Left hindlimb (tissue), 1 donor: Measurements from ENCODE around the gene RAP1A.
"Not testable (repeated sequence)": the region's sequence is repeated elsewhere in the genome, so short reads cannot be mapped to it uniquely, and the experiment has no call there.

Experiments
- DNase-seq: peaks from one replicate; pipeline ENCODE4 v3.0.0-alpha.2; 2018

Gene RAP1A

DNA sequence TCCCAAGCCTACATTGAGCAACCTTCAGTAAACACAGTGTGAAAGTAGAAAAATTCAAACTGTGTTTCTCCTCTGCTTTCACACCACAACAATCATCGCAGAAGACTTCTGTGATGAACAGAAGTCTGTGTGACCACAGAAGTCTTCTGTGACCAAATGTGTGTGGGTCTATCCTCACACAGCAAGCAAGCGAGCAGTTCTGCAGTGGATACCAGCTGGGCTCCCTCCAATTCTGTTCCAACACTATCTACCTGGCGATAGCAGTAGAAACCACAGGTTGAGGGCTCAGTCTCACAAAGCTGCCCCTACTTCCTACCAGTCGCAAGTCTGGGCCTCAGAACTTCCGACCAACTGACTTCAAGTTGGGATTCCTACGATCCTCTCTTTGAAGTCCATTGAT is 21.0 kb upstream of the RAP1A start:
- DNase-seq: no peak

GRCh38 chr1:111599781-111600693 is 19.6 kb upstream of the RAP1A start:
- no peak for DNase-seq

DNA sequence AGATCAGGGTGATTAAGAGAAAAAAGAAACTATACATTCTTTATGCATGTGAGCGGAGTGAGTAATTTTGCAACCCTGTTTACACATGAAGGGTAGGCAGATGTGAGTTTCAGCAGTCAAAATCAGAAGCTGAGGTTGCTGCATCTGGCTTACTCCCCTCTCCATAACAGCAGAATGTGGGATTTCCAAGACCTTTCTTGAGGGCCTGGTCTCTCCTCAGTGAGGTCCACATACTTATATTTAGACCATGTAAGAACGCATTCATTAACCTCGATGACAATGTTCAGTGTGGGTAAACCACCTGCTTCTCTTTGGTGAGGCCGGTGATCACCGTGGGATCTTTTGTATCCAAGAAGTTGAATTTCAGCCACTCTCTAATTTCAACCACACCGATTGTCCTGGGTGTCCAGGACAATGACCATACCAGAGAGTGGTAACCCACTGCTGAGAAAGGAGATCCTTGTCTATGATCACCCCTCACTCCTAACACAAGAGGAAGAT is 18.7 kb upstream of the RAP1A start:
- no peak for DNase-seq

DNA sequence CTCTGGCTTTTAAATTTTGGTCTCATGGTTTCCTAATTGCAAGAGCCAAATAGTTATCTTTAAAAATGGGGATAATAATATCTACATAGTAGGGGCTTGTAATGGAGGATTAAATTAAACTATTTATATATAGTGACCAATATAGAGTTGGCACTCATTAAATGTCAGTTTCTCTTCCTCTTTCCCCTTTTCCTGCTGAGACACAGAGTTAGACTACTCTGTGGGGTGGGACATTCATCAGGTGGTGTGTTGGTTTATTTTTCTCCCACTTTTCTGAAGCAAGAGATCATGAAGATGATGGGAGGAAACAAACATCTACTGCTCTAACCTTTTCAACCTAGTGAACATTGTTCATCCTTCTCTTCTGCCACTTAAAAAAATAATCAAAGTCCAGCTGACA is 17.3 kb upstream of the RAP1A start:
- no peak for DNase-seq

- DNase-seq: no peak
Measured at GRCh38 chr1:111602974-111603373, 16.6 kb upstream of the RAP1A start.

- no peak for DNase-seq
Measured at GRCh38 chr1:111603979-111604378, 15.6 kb upstream of the RAP1A start.

GRCh38 chr1:111604931-111605330 is 14.7 kb upstream of the RAP1A start:
- DNase-seq: no peak

GRCh38 chr1:111605576-111605975 is 14.0 kb upstream of the RAP1A start:
- DNase-seq: no peak

DNA sequence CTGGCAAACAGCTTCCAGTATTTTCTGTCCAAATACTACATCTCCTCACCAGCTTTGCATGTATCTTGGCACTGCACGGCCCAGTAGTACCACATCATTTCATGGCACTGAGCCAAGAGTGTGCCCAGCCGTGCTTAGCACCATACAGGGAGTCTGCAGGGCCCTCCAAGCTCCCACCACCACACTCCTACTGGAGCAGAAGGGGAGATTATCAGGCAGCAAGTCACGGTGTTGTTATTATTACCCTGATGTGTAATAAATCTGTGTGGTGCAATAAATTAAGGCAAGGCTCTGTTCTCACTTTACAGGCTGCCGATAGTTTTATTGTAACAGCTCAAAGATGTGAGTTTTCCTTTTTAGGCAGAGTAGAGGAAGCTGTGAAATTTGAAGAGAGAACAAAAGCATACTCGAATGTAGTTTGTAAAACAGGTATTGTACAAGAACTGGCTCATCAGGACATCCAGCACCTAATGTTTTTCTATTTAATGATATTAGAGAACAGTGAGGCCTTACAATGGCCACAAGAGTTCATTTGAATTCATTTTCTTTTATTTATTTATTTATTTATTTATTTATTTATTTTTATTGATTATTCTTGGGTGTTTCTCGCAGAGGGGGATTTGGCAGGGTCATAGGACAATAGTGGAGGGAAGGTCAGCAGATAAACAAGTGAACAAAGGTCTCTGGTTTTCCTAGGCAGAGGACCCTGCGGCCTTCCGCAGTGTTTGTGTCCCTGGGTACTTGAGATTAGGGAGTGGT is 13.0 kb upstream of the RAP1A start:
- DNase-seq: not testable (repeated sequence)

DNA sequence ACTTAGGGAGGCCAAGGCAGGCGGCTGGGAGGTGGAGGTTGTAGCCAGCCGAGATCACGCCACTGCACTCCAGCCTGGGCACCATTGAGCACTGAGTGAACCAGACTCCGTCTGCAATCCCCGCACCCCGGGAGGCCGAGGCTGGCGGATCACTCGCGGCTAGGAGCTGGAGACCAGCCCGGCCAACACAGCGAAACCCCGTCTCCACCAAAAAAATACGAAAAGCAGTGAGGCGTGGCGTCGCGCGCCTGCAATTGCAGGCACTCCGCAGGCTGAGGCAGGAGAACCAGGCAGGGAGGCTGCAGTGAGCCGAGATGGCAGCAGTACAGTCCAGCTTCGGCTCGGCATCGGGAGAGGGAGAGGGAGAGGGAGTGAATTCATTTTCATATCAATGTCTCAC is 11.1 kb upstream of the RAP1A start:
- DNase-seq: not testable (repeated sequence)

DNA sequence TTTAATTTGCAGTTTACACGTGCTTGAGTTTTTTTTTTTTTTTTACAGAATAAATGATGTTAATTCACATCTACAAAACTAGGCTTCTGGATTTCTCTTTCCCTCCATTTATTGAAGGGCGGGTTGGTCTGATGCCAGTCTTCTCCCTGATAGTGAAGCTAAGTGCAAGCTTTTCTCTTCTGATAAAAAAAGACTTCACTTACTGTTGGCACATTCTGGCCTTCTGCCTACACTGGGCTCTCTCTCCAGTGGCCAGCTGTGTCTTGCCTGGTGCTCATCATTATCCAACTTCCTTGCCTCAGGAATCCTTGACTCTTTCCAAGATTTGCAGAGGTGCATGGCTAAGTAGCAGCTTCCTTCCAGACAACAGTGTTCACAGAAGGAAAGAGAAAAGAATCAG is 7.6 kb upstream of the RAP1A start:
- no peak for DNase-seq

GRCh38 chr1:111615870-111616715 is 3.5 kb upstream of the RAP1A start:
- no peak for DNase-seq

DNA sequence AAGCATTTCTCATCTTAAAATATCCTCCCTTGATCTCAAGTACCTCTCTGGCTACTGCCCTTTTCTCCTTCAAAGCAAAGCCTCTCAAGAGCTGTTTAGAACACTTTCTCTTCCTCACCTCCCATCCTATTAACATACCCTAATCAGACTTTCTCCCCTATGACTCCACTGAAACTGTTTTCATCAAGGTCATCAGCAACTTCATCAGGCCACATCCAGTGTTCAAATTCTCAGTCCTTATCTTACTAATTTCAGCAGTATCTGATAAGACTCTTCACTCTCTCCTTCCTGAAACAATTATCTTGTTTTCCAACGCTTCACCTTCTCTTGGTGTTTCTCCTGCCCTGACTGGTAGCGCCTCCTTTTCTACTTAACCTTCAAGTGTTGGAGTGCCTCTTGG is 1.5 kb upstream of the RAP1A start:
- no peak for DNase-seq

DNA sequence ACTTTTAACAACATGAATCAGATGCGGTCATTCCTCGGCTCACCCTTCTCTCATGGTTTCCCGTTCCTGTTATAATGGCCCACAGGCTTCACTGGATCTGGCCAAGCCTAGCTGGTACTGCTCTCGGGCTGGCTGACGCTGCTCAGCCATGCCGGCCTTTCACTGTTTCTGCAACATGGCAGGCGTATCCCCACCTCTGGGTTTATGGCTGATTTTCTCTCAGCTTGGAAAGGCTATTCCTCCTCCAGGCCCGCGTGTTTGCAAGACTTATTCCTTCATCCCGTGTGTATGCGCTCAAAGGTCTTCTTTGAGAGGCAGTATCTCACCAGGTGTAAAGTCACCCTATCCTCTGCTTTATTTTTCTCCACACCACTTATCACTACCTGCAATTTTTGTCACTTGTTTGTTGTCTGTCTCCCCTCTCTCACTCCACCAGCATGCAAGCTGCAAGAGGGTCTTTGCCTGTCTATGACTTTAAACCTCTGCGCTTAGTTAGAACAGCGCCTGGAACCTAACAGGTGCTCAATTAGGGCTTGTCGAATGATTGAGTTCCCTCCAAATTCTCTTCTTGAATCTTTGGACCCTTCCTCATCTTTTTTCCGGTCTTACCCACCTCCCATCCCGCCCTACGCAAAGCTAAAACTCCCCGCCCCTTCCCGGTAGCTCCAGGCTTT is 491 bp upstream of the RAP1A start:
- DNase-seq: no peak

DNA sequence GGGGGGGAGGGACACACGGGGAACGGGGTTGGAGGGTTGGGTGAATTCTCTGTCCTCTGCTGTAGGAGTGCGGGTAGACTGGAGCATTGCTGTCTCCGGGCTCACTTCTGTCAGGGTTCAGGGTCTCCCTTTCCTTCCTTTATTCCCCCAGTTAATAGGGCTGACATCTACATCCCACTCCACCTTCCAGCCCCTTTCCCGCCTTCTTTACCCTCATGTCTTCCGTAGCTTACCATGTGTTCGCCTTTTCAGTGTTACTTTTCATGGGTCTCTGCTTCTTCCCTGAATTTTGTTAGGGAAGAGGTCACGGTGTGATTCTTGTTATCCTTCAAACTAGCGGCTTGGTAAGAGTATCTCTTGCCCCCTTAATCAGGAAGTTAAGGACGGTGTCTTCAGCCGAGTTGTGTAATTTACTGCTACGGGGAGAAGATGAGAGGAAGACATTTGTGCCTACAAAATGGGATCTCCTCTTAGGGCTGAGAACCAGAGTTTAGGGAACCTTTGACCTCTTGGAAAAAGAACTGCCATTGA is 917 bp downstream of the RAP1A start:
- no peak for DNase-seq

DNA sequence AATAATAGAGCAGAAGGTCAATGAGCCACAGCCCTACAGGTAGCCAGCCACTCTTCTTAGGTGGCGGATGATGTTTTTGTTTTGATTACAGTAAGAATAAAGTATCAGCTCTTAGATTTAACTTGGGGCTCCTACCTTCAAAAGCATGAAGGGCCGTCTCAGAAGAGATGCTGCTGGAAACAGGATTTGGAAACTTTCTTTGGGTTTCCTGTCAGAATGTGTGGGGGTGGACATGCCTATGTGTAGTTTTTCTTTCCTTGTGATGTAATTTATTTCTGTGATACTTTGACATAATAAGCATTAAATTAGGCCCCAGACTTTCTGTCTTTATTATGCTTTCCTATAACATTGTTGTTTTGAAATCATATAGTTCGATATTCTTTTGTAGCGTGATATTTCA is 1.5 kb downstream of the RAP1A start:
- DNase-seq: no peak

GRCh38 chr1:111622166-111622565 is 2.6 kb downstream of the RAP1A start:
- DNase-seq: no peak

GRCh38 chr1:111624382-111624781 is 4.8 kb downstream of the RAP1A start:
- DNase-seq: no peak

GRCh38 chr1:111625276-111625675 is 5.7 kb downstream of the RAP1A start:
- DNase-seq: no peak

DNA sequence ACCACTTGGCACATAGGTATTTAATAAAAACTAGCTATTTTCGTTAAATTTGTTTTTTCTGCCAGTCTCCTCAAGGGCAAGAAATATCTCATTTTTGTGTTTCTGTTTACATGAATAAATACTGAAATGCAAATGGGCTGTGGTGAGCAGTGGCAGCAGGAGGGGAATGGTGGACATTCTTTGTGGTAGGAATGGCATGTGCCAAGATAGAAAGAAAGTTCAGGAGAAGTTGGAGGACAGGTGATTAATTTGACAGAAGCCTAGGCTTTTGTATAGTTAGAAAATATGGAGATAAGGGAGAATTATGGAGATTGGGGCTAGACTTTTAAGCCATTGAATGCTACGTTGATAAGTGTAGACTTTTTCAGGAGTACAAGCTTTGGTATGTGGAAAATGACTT is 8.6 kb downstream of the RAP1A start:
- DNase-seq: no peak

DNA sequence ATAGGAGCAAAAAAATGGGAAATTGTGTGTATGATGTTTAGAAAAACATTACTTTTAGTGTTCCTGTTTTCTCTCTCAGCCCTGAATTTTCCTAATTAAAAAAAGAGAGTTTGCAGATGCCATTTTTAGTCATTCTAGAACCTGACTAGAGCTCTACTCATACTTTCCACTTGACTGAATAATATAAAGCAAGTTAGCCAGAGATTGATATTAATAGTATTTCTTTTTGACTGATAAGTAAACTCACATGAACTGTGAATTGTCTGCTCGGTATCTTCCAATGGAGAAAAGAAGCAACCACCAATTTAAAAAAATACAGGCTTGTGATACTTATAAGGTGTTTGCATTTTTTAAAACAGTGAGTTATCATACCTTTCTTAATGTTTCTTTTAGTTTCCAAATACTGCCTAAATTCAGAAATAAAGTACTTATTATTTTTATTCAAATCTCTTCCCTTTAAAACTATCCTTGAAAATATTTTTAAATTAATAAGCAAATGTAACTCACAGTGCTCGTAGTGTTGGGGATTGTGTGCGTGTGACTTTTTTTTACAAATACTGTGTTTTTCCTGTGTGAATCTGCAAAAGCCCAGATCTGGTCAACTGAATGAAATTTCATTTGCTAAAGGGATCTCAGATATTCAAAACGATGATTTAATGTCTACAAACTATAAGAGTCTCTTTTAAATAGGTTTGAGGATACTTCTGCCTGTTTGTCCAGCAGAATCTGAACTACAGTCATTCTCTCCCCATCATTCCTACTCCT is 9.8 kb downstream of the RAP1A start:
- DNase-seq: no peak
